ENCODE results near the gene CDC42.

Gene CDC42

DNA sequence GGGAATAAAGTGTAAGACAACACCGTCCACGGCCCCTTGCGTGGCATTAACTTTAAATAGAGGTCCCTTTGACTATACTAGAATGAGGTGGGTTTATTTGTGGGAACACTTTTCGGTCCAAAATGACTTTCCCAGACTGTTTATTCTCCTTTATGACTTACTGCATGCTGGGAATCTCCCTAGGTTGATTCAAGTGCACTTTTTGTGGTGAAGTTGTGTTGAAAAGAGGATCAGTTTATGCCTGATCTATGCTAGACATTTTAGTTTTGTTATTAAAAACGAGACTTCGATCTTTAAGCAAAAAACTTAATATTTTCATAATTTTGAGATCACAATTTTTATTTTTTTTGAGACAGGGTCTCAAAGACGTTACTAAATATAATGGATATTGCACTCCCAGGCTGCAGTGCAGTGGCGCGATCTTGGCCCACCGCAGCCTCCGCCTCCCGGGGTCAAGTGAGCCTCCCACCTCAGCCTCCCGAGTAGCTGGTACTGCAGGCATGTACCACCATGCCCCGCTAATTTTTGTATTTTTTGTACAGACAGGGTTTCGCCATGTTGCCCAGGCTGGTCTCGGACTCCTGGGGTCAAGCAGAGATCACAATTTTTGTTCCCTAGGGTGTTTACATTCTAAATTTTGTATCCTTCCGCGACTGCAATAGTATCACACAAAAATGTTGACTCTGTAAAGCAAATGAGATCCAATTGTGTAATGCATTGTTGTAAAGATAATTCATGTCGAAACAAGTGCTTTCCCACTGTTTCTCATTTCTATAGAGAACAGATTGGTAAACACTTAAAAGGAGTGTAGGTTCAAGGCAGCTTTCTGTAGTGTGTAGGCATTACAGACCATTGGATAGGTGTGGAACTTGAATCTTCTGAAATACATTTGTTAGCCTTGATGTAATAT, 1.6 kb downstream of the CDC42 start:
- no peaks in the 10 kb centered on the region for H3K27me3 ChIP-seq (replicated peaks; ENCODE audit: control insufficient read depth, insufficient read depth, low read length)
- peak overlapping the region; percentile 84 for H3K4me3 ChIP-seq (replicated peaks; ENCODE audit: low read depth, low read length)
- TF ChIP-seq, protein P1, sequence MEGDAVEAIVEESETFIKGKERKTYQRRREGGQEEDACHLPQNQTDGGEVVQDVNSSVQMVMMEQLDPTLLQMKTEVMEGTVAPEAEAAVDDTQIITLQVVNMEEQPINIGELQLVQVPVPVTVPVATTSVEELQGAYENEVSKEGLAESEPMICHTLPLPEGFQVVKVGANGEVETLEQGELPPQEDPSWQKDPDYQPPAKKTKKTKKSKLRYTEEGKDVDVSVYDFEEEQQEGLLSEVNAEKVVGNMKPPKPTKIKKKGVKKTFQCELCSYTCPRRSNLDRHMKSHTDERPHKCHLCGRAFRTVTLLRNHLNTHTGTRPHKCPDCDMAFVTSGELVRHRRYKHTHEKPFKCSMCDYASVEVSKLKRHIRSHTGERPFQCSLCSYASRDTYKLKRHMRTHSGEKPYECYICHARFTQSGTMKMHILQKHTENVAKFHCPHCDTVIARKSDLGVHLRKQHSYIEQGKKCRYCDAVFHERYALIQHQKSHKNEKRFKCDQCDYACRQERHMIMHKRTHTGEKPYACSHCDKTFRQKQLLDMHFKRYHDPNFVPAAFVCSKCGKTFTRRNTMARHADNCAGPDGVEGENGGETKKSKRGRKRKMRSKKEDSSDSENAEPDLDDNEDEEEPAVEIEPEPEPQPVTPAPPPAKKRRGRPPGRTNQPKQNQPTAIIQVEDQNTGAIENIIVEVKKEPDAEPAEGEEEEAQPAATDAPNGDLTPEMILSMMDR (IDR thresholded peaks at IDR 0.05; ENCODE audit: insufficient read depth, low read length, poor library complexity, severe bottlenecking): no peak
- DNase-seq (ENCODE audit: extremely low read depth, insufficient read length): no peak
- peaks cover 3% of the 10 kb centered on the region; the same call in 1 of the 2 replicates for H3K36me3 ChIP-seq (ENCODE audit: control insufficient read depth, insufficient read depth, low read length)

DNA sequence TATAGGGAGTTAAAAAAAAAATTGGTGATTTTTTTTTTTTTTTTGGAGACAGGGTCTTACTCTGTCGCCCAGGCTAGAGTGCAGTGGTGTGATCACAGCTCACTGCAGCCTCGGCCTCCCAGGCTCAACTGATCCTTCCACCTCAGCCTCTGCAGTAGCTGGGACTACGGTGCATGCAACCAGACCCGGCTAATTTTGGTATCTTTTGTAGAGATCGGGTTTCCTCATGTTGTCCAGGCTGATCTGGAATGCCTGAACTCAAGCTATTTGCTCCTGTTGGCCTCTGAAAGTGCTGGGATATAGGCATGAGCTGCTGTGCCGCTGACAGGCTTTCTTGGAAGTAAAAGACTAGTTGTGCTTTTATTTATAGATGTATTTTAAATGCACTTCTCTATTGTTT, 3.0 kb downstream of the CDC42 start:
- no peak for DNase-seq (ENCODE audit: extremely low read depth, insufficient read length)
- Histone ChIP-seq H3K36me3 (ENCODE audit: control insufficient read depth, insufficient read depth, low read length) (peaks cover 3% of the 10 kb centered on the region; the same call in 1 of the 2 replicates), H3K4me3 (replicated peaks; ENCODE audit: low read depth, low read length) (peak overlapping the region; percentile 44), H3K27me3 (replicated peaks; ENCODE audit: control insufficient read depth, insufficient read depth, low read length) (no peaks in the 10 kb centered on the region)
- TF ChIP-seq, protein P1 (IDR thresholded peaks at IDR 0.05; ENCODE audit: insufficient read depth, low read length, poor library complexity, severe bottlenecking): no peak

DNA sequence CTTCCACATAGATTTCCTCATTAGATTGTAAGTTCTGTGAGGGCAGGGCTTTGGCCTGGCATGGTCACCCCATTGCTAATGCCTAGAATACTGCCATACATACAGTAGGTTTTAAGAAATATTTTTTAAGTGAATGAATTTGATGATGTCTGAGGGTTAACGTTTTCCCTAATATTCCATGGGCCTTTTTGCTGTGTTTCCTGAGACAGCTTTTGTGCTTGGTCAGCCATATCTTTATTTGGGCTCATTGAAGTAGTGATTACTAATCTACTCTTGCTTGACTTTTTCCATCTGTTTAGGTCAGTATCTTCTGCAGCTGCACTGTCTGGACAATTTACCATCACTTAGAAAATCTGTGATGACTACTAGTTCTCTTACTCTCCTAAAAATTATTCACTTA, 3.5 kb downstream of the CDC42 start:
- TF ChIP-seq, protein P1 (IDR thresholded peaks at IDR 0.05; ENCODE audit: insufficient read depth, low read length, poor library complexity, severe bottlenecking): no peak
- Histone ChIP-seq H3K4me3 (replicated peaks; ENCODE audit: low read depth, low read length) (peak overlapping the region; percentile 10), H3K27me3 (replicated peaks; ENCODE audit: control insufficient read depth, insufficient read depth, low read length) (no peaks in the 10 kb centered on the region), H3K36me3 (ENCODE audit: control insufficient read depth, insufficient read depth, low read length) (peaks cover 3% of the 10 kb centered on the region; the same call in 1 of the 2 replicates)
- no peak for DNase-seq (ENCODE audit: extremely low read depth, insufficient read length)

DNA sequence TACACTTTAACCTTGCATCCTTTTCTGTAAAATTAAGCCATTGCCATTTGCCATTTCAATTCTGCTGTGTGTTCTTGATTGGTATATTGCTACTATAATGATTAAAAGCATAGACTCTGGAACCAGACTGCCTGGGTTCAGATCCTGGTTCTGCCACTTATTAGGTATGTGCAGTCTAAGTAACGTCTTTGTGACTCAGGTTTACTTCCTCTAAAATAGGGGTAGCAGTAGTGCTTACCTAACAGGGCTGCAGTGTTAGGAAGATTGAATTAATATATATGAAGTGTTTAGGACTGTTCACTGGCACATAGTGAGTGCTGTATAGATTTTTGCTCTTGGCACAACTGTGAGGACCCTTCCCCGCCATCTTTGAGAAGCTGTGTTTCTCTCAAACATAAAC, 4.4 kb downstream of the CDC42 start:
- H3K4me3 ChIP-seq (replicated peaks; ENCODE audit: low read depth, low read length): no peak overlapping the region
- DNase-seq (ENCODE audit: extremely low read depth, insufficient read length): no peak
- TF ChIP-seq, protein P1 (IDR thresholded peaks at IDR 0.05; ENCODE audit: insufficient read depth, low read length, poor library complexity, severe bottlenecking): no peak
- no peaks in the 10 kb centered on the region for H3K27me3 ChIP-seq (replicated peaks; ENCODE audit: control insufficient read depth, insufficient read depth, low read length)
- peaks cover 3% of the 10 kb centered on the region; the same call in 1 of the 2 replicates for H3K36me3 ChIP-seq (ENCODE audit: control insufficient read depth, insufficient read depth, low read length)

DNA sequence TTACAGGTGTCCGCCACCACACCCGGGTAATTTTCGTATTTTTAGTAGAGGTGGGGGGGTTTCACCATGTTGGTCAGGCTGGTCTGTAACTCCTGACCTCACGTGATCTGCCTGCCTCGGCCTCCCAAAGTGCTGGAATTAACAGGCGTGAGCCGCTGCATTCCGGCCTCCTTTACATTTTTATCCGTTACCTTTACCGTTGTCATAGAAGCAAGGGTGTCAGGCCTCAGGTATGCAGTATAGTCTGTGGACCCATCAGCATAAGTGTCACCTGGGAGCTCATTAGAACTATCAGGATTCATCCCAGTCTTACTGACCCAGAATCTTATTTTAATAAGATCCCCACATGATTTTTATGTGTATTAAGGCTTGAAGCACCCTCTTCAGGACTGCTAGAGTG, 5.4 kb downstream of the CDC42 start:
- no peak for DNase-seq (ENCODE audit: extremely low read depth, insufficient read length)
- H3K4me3 ChIP-seq (replicated peaks; ENCODE audit: low read depth, low read length): no peak overlapping the region
- TF ChIP-seq, protein P1 (IDR thresholded peaks at IDR 0.05; ENCODE audit: insufficient read depth, low read length, poor library complexity, severe bottlenecking): no peak
- H3K27me3 ChIP-seq (replicated peaks; ENCODE audit: control insufficient read depth, insufficient read depth, low read length): no peaks in the 10 kb centered on the region
- peaks cover 3% of the 10 kb centered on the region; the same call in 1 of the 2 replicates for H3K36me3 ChIP-seq (ENCODE audit: control insufficient read depth, insufficient read depth, low read length)
